HEK293 (cell line): ENCODE results near the gene USP22.

Experiments used
- ELK4 ChIP-seq: IDR thresholded peaks from 2 replicates; pipeline ENCODE4 v1.6.1; 2011; ENCODE audit warnings: mild to moderate bottlenecking, low read depth, low read length, borderline replicate concordance
- HOXA7 ChIP-seq: sonication (generic); formaldehyde crosslinking; IDR thresholded peaks from 2 replicates; pipeline ENCODE4 v1.8.1; 2022; ENCODE audit warnings: missing genetic modification reagents, borderline replicate concordance
- HOXC10 ChIP-seq: sonication (generic); formaldehyde crosslinking; IDR thresholded peaks from 2 replicates; pipeline ENCODE4 v1.8.1; 2023; ENCODE audit warnings: mild to moderate bottlenecking, missing genetic modification reagents
- PRDM10 ChIP-seq: fragments of 450-650 bp; formaldehyde crosslinking; IDR thresholded peaks from 2 replicates; pipeline ENCODE4 v1.5.1; 2016; ENCODE audit warnings: missing biosample characterization, missing genetic modification characterization
- PRDM6 ChIP-seq: fragments of 450-650 bp; formaldehyde crosslinking; IDR thresholded peaks from 2 replicates; pipeline ENCODE4 v1.5.1; 2017; ENCODE audit warnings: missing biosample characterization, missing genetic modification characterization
- SCRT1 ChIP-seq: fragments of 450-650 bp; formaldehyde crosslinking; IDR thresholded peaks from 2 replicates; pipeline ENCODE4 v1.5.1; 2016; ENCODE audit warnings: missing biosample characterization, missing genetic modification characterization, borderline replicate concordance
- WT1 ChIP-seq: fragments of 450-650 bp; formaldehyde crosslinking; IDR thresholded peaks from 2 replicates; pipeline ENCODE4 v1.5.1; 2016; ENCODE audit warnings: missing biosample characterization, missing genetic modification characterization
- ZBTB1 ChIP-seq: fragments of 450-650 bp; formaldehyde crosslinking; IDR thresholded peaks from 2 replicates; pipeline ENCODE4 v1.5.1; 2016; ENCODE audit warnings: missing biosample characterization, missing genetic modification characterization
- ZBTB20 ChIP-seq: fragments of 450-650 bp; formaldehyde crosslinking; IDR thresholded peaks from 2 replicates; pipeline ENCODE4 v1.5.1; 2016; ENCODE audit warnings: missing biosample characterization, missing genetic modification characterization
- ZBTB21 ChIP-seq: fragments of 450-650 bp; formaldehyde crosslinking; IDR thresholded peaks from 2 replicates; pipeline ENCODE4 v1.5.1; 2017; ENCODE audit warnings: missing biosample characterization, missing genetic modification characterization
- ZEB2 ChIP-seq: fragments of 450-650 bp; formaldehyde crosslinking; IDR thresholded peaks from 2 replicates; pipeline ENCODE4 v1.5.1; 2016; ENCODE audit warnings: missing biosample characterization, missing genetic modification characterization
- ZFHX2 ChIP-seq: fragments of 450-650 bp; formaldehyde crosslinking; conservative IDR thresholded peaks from 2 replicates; pipeline ENCODE4 v1.5.1; 2016; ENCODE audit warnings: missing biosample characterization, missing genetic modification characterization
- ZNF10 ChIP-seq: fragments of 450-650 bp; formaldehyde crosslinking; IDR thresholded peaks from 2 replicates; pipeline ENCODE4 v1.5.1; 2017; ENCODE audit warnings: missing biosample characterization, missing genetic modification characterization
- ZNF157 ChIP-seq: fragments of 450-650 bp; formaldehyde crosslinking; IDR thresholded peaks from 2 replicates; pipeline ENCODE4 v1.5.1; 2016; ENCODE audit warnings: missing biosample characterization, missing genetic modification characterization
- ZNF16 ChIP-seq: fragments of 450-650 bp; formaldehyde crosslinking; IDR thresholded peaks from 2 replicates; pipeline ENCODE4 v1.5.1; 2016; ENCODE audit warnings: low read depth, missing biosample characterization, missing genetic modification characterization
- ZNF18 ChIP-seq: fragments of 450-650 bp; formaldehyde crosslinking; IDR thresholded peaks from 2 replicates; pipeline ENCODE4 v1.5.1; 2016; ENCODE audit warnings: missing biosample characterization, missing genetic modification characterization
- ZNF324 ChIP-seq: fragments of 450-650 bp; formaldehyde crosslinking; IDR thresholded peaks from 2 replicates; pipeline ENCODE4 v1.5.1; 2016; ENCODE audit warnings: missing biosample characterization, missing genetic modification characterization
- ZNF341 ChIP-seq: fragments of 450-650 bp; formaldehyde crosslinking; IDR thresholded peaks from 2 replicates; pipeline ENCODE4; 2016; ENCODE audit warnings: low read depth, missing biosample characterization, missing genetic modification characterization
- ZNF398 ChIP-seq: fragments of 450-650 bp; formaldehyde crosslinking; IDR thresholded peaks from 2 replicates; pipeline ENCODE4 v1.5.1; 2017; ENCODE audit warnings: missing biosample characterization, missing genetic modification characterization
- ZNF530 ChIP-seq: fragments of 450-650 bp; formaldehyde crosslinking; IDR thresholded peaks from 2 replicates; pipeline ENCODE4 v1.5.1; 2016; ENCODE audit warnings: low read depth, missing biosample characterization, missing genetic modification characterization
- ZNF548 ChIP-seq: fragments of 450-650 bp; formaldehyde crosslinking; IDR thresholded peaks from 2 replicates; pipeline ENCODE4 v1.5.1; 2016; ENCODE audit warnings: missing biosample characterization, missing genetic modification characterization
- ZNF555 ChIP-seq: fragments of 450-650 bp; formaldehyde crosslinking; conservative IDR thresholded peaks from 2 replicates; pipeline ENCODE4 v1.5.1; 2017; ENCODE audit warnings: missing biosample characterization, mild to moderate bottlenecking, missing genetic modification characterization, inconsistent platforms
- ZNF600 ChIP-seq: fragments of 450-650 bp; formaldehyde crosslinking; IDR thresholded peaks from 2 replicates; pipeline ENCODE4 v1.5.1; 2016; ENCODE audit warnings: missing biosample characterization, missing genetic modification characterization
- ZNF629 ChIP-seq: fragments of 450-650 bp; formaldehyde crosslinking; IDR thresholded peaks from 2 replicates; pipeline ENCODE4 v1.5.1; 2017; ENCODE audit warnings: missing biosample characterization, missing genetic modification characterization
- ZNF701 ChIP-seq: fragments of 450-650 bp; formaldehyde crosslinking; IDR thresholded peaks from 2 replicates; pipeline ENCODE4 v1.5.1; 2016; ENCODE audit warnings: missing biosample characterization, missing genetic modification characterization
- ZNF830 ChIP-seq: fragments of 450-650 bp; IDR thresholded peaks from 2 replicates; pipeline ENCODE4 v1.5.0; 2018; ENCODE audit warnings: missing biosample characterization, missing genetic modification characterization, low read depth, mild to moderate bottlenecking, moderate library complexity
- ZSCAN4 ChIP-seq: fragments of 450-650 bp; formaldehyde crosslinking; IDR thresholded peaks from 2 replicates; pipeline ENCODE4 v1.5.1; 2017; ENCODE audit warnings: missing biosample characterization, missing genetic modification characterization
- ZXDB ChIP-seq: fragments of 450-650 bp; formaldehyde crosslinking; IDR thresholded peaks from 2 replicates; pipeline ENCODE4 v1.5.1; 2016; ENCODE audit warnings: missing biosample characterization, missing genetic modification characterization

The USP22 gene

GRCh38 chr17:21043296-21044232 is 753 bp upstream of the USP22 start (continued):
- peak; percentile 67 for TF ChIP-seq WT1 (tag by site-specific recombination)
- TF ChIP-seq ZNF341: peak; percentile 66
- TF ChIP-seq ZNF701 (tag by site-specific recombination): no peak
- TF ChIP-seq HOXA7 (CRISPR knock-in tag): no peak
- peak; percentile 76 for TF ChIP-seq ZXDB (tag by site-specific recombination)
- TF ChIP-seq ZBTB1 (tag by site-specific recombination): no peak
- TF ChIP-seq ZNF157 (tag by site-specific recombination): no peak
- TF ChIP-seq ZNF398 (tag by site-specific recombination): peak; percentile 39; the same call in 1 of the 2 replicates
- no peak for TF ChIP-seq PRDM6 (tag by site-specific recombination)
- TF ChIP-seq ZNF548: no peak
- no peak for TF ChIP-seq ELK4
- no peak for TF ChIP-seq ZNF530
- no peak for TF ChIP-seq ZNF18 (tag by site-specific recombination)
- TF ChIP-seq ZBTB21 (tag by site-specific recombination): peak; percentile 34; the same call in 1 of the 2 replicates
- TF ChIP-seq ZNF16 (tag by site-specific recombination): no peak
- TF ChIP-seq PRDM10 (tag by site-specific recombination): peak; percentile 92
- TF ChIP-seq ZFHX2 (tag by site-specific recombination): peak; percentile 71
- TF ChIP-seq ZNF555 (tag by site-specific recombination): no peak
- no peak for TF ChIP-seq HOXC10 (CRISPR knock-in tag)
- peak; percentile 86 for TF ChIP-seq ZNF324 (tag by site-specific recombination)
- no peak for TF ChIP-seq ZNF830
- TF ChIP-seq ZSCAN4 (tag by site-specific recombination): peak; percentile 15; the same call in 1 of the 2 replicates
- peak; percentile 81 for TF ChIP-seq ZNF629 (tag by site-specific recombination)
- peak; percentile 99 for TF ChIP-seq ZBTB20 (tag by site-specific recombination)
- peak; percentile 96 for TF ChIP-seq ZNF600 (tag by site-specific recombination)
- peak; percentile 44; the same call in 1 of the 2 replicates for TF ChIP-seq ZNF10
- peak; percentile 96 for TF ChIP-seq ZEB2
- TF ChIP-seq SCRT1 (tag by site-specific recombination): no peak; the same call in 1 of the 2 replicates
